ENCODE data around the gene PRKCA.

Gene PRKCA

GRCh38 chr17:66446419-66446818, 144.0 kb downstream of the PRKCA start:
- no peaks in the 10 kb centered on the region for H4K20me1 ChIP-seq (ENCODE audit: insufficient read depth)
- no peak overlapping the region for H3K27ac ChIP-seq
- H3K4me3 ChIP-seq (IDR thresholded peaks at IDR 0.05; ENCODE audit: insufficient read depth, low read depth, low read length): no peak overlapping the region
- H2AFZ ChIP-seq (ENCODE audit: low read depth): no peak overlapping the region
- no peak for TF ChIP-seq CTCF (conservative IDR thresholded peaks at IDR 0.05; ENCODE audit: low read depth, low read length)
- peaks cover 11% of the 10 kb centered on the region for H3K4me1 ChIP-seq (ENCODE audit: low read depth, poor library complexity, severe bottlenecking)
- no peaks in the 10 kb centered on the region for H3K36me3 ChIP-seq (ENCODE audit: insufficient read depth)
- H3K4me2 ChIP-seq: no peak overlapping the region
- H3K79me2 ChIP-seq (ENCODE audit: insufficient read depth, low read depth): no peaks in the 10 kb centered on the region
- no peak overlapping the region for H3K9ac ChIP-seq
- no peaks in the 10 kb centered on the region for H3K27me3 ChIP-seq (ENCODE audit: insufficient read depth, low read depth)

GRCh38 chr17:66447159-66447558, 144.7 kb downstream of the PRKCA start:
- no peaks in the 10 kb centered on the region for H3K27me3 ChIP-seq (ENCODE audit: insufficient read depth, low read depth)
- no peak overlapping the region for H3K4me2 ChIP-seq
- H3K4me3 ChIP-seq (IDR thresholded peaks at IDR 0.05; ENCODE audit: insufficient read depth, low read depth, low read length): no peak overlapping the region
- no peak overlapping the region for H3K27ac ChIP-seq
- no peaks in the 10 kb centered on the region for H3K36me3 ChIP-seq (ENCODE audit: insufficient read depth)
- H3K79me2 ChIP-seq (ENCODE audit: insufficient read depth, low read depth): no peaks in the 10 kb centered on the region
- no peak overlapping the region for H2AFZ ChIP-seq (ENCODE audit: low read depth)
- H3K4me1 ChIP-seq (ENCODE audit: low read depth, poor library complexity, severe bottlenecking): peaks cover 4% of the 10 kb centered on the region
- no peaks in the 10 kb centered on the region for H4K20me1 ChIP-seq (ENCODE audit: insufficient read depth)
- H3K9ac ChIP-seq: no peak overlapping the region
- no peak for TF ChIP-seq CTCF (conservative IDR thresholded peaks at IDR 0.05; ENCODE audit: low read depth, low read length)

GRCh38 chr17:66448026-66448639, 145.7 kb downstream of the PRKCA start:
- no peak for TF ChIP-seq CTCF (conservative IDR thresholded peaks at IDR 0.05; ENCODE audit: low read depth, low read length)
- Histone ChIP-seq H3K4me3 (IDR thresholded peaks at IDR 0.05; ENCODE audit: insufficient read depth, low read depth, low read length) (no peak overlapping the region), H3K9ac (no peak overlapping the region), H2AFZ (ENCODE audit: low read depth) (no peak overlapping the region), H4K20me1 (ENCODE audit: insufficient read depth) (no peaks in the 10 kb centered on the region), H3K27ac (no peak overlapping the region), H3K4me2 (no peak overlapping the region), H3K4me1 (ENCODE audit: low read depth, poor library complexity, severe bottlenecking) (no peaks in the 10 kb centered on the region), H3K79me2 (ENCODE audit: insufficient read depth, low read depth) (no peaks in the 10 kb centered on the region), H3K36me3 (ENCODE audit: insufficient read depth) (no peaks in the 10 kb centered on the region), H3K27me3 (ENCODE audit: insufficient read depth, low read depth) (no peaks in the 10 kb centered on the region)

GRCh38 chr17:66449418-66449977, 147.1 kb downstream of the PRKCA start:
- no peaks in the 10 kb centered on the region for H4K20me1 ChIP-seq (ENCODE audit: insufficient read depth)
- no peak overlapping the region for H2AFZ ChIP-seq (ENCODE audit: low read depth)
- H3K9ac ChIP-seq: no peak overlapping the region
- no peaks in the 10 kb centered on the region for H3K4me1 ChIP-seq (ENCODE audit: low read depth, poor library complexity, severe bottlenecking)
- no peak for TF ChIP-seq CTCF (conservative IDR thresholded peaks at IDR 0.05; ENCODE audit: low read depth, low read length)
- no peak overlapping the region for H3K4me3 ChIP-seq (IDR thresholded peaks at IDR 0.05; ENCODE audit: insufficient read depth, low read depth, low read length)
- no peaks in the 10 kb centered on the region for H3K79me2 ChIP-seq (ENCODE audit: insufficient read depth, low read depth)
- no peaks in the 10 kb centered on the region for H3K36me3 ChIP-seq (ENCODE audit: insufficient read depth)
- H3K27me3 ChIP-seq (ENCODE audit: insufficient read depth, low read depth): no peaks in the 10 kb centered on the region
- H3K27ac ChIP-seq: no peak overlapping the region
- H3K4me2 ChIP-seq: no peak overlapping the region
